Pancreas (tissue), 10 donors: ENCODE results near the gene ACSF3. TPM values are rescaled to one million over a fixed set of nuclear protein-coding genes. Genes with fewer than 3 reads are reported as not detected.
A peak's percentile ranks its signal among the peaks of the same experiment; 100 is the strongest.

Experiments
- ATAC-seq, 4 donors: fragments of 200-7000 bp; cut with Tn5 transposase; one replicate each; pipeline versions ENCODE4 v1.8.0 to v1.9.1; 2020; ENCODE audit warnings: mild to moderate bottlenecking in 4 of 4, moderate library complexity in 4 of 4
- DNase-seq, 6 donors: peaks; one replicate each; pipeline ENCODE4 v3.0.0-alpha.2; 2020
- FAIRE-seq: peaks from 2 replicates; lab custom pipeline; 2012; peaks lifted over from hg19 to GRCh38; lab: Jason Lieb, UNC
- H3K27ac ChIP-seq, 4 donors: fragments of 200-600 bp; sonication (generic); 1 replicate in 3 of 4; 2 replicates in 1 of 4; pipeline versions ENCODE4 v1.5.0 to v1.8.0; 2020
- H3K27me3 ChIP-seq, 4 donors: fragments of 200-600 bp; one replicate each; pipeline ENCODE4 v1.8.0; 2021
- H3K36me3 ChIP-seq, 3 donors: fragments of 200-600 bp; sonication (generic) in 1 of 3; one replicate each; pipeline versions ENCODE4 v1.5.0 to v1.8.0; 2020 to 2021
- H3K4me1 ChIP-seq, 3 donors: fragments of 200-600 bp; one replicate each; pipeline ENCODE4 v1.8.0; 2021
- H3K4me3 ChIP-seq, 4 donors: fragments of 200-600 bp; sonication (generic) in 2 of 4; one replicate each; pipeline versions ENCODE4 v1.5.0 to v1.8.0; 2020 to 2021
- H3K9me3 ChIP-seq, 4 donors: fragments of 200-600 bp; one replicate each; pipeline ENCODE4 v1.8.0; 2021
- WGBS, 2 donors: extraction: QIAGEN DNeasy Blood & Tissue Kit; methylation state at CpG; one replicate each; pipeline ENCODE4 v1.1.7; 2013; 5-methylcytosine and 5-hydroxymethylcytosine counted together
- intact Hi-C, 3 donors: fragments of 100-400 bp; cut with DNase I; formaldehyde crosslinking; loops; one replicate each; pipeline versions ENCODE4 v1.11.1 to v1.14.2; 2022
- polyA plus RNA-seq, 2 donors: library from polyadenylated mRNA; stranded (reverse); fragments of 200-250 nt; gene quantifications; one replicate each; pipeline ENCODE4 v1.2.3, GENCODE V29; 2013
- total RNA-seq, 6 donors: library from RNA; stranded (reverse); fragmentation: NEBNext Ultra II Directional in 4 of 6; extraction: Animal tissue kit (Norgen Biotek cat#: 25700) in 4 of 6; gene quantifications; one replicate each; pipeline versions ENCODE4 v1.2.1 to v1.2.4, GENCODE V29; 2021 to 2023
- TF ChIP-seq, protein P1 (sequence below), 4 donors: fragments of 200-600 bp; sonication (generic) in 3 of 4; IDR thresholded peaks; one replicate each; pipeline versions ENCODE4 v1.5.0 to v1.8.0; 2021; ENCODE audit warnings: antibody characterized with exemption in 4 of 4
- donor health status: healthy with polysubstance abuse.
- donor health status: DM: no; HTN: no; CAD: no; lungs with moderate emphysema.
- donor health status: DM: no; HTN: no; CAD: no.
- donor health status: control.
- donor health status: control.
- donor health status: Bipolar disorder and iron deficiency.
- donor health status: DM: yes; HTN: yes; CAD: no.
- donor health status: DM: no; HTN: no; CAD: no.
- donor health status: DM: no; HTN: no; CAD: no.
- donor health status: DM: yes; HTN: yes; CAD: no.

Gene ACSF3
- total and polyA plus RNA-seq, 8 donors = 17.3 to 36.9 (median 20.8) TPM

DNA sequence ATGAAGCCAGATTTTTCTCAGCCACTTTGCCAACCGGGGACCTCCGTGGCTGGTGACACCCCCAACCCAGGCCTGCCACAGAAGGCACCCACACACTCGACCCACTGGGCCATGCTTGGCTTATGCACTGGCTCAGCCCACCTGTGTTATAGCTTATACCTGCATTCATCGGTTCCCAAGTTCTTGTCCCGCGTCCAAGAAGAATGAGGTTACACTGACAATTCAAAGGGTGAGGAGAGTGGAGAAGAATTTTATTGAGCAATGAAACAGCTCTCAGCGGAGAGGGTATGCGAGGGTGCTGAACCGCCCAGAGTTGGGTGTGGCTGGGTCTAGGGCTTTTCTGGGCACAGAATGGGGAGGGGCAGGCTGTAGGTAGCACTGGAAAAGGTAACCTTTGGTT lies 55.7 kb downstream of the ACSF3 start:
- TF ChIP-seq, protein P1, sequence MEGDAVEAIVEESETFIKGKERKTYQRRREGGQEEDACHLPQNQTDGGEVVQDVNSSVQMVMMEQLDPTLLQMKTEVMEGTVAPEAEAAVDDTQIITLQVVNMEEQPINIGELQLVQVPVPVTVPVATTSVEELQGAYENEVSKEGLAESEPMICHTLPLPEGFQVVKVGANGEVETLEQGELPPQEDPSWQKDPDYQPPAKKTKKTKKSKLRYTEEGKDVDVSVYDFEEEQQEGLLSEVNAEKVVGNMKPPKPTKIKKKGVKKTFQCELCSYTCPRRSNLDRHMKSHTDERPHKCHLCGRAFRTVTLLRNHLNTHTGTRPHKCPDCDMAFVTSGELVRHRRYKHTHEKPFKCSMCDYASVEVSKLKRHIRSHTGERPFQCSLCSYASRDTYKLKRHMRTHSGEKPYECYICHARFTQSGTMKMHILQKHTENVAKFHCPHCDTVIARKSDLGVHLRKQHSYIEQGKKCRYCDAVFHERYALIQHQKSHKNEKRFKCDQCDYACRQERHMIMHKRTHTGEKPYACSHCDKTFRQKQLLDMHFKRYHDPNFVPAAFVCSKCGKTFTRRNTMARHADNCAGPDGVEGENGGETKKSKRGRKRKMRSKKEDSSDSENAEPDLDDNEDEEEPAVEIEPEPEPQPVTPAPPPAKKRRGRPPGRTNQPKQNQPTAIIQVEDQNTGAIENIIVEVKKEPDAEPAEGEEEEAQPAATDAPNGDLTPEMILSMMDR (IDR thresholded peaks at IDR 0.05) = no peak
- peaks cover 0 to 5% (median 0%) of the 10 kb centered on the region in 3 donors for H3K36me3 ChIP-seq
- intact Hi-C loops = no loop called here
- 96 to 99% methylated on average over 9 of the region's 9 CpGs for WGBS, 2 donors
- DNase-seq (no peak), FAIRE-seq (no peak), ATAC-seq (no peak)
- no peak overlapping the region for H3K4me3 ChIP-seq
- no peaks in the 10 kb centered on the region for H3K27me3 ChIP-seq
- no peak overlapping the region for H3K27ac ChIP-seq
- no peaks in the 10 kb centered on the region for H3K4me1 ChIP-seq
- H3K9me3 ChIP-seq = no peaks in the 10 kb centered on the region

DNA sequence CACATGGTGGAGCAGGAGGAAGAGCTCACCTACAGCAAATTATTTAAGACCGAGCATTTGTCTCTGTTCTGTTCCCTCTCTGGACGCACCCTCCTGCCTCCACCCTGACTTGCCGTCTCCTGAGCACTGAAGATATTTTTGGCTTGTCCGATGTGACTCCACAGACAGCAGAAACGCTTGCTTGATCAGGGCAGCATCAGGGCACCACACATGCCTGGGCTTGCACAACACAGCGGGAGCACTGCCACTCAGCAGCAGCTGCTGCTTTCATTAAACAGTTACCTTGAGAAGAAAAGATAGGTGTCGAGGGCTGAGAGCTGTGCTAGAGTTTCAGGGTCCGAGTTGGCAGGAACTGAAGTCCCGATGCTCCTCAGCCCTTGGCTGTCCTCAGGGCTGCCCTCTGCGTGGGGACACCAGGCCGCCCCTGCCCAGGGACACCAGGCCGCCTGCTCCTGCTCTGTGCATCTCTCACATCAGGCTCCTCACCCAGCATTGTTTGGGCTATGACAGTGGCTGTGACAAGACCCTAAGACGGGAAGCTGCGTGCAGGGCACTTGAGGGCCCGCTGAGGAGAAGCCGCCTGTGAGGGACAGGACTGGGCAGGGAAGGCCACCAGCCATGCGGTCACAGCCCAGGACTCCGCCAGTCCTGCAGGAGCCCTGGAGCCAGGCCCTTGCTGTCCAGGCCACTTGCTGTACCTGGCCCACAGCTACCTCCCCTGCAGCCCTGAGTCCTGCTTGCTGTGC lies 56.6 kb downstream of the ACSF3 start:
- 87 to 89% methylated on average over 18 of the region's 18 CpGs for WGBS, 2 donors
- no peaks in the 10 kb centered on the region for H3K4me1 ChIP-seq
- H3K27ac ChIP-seq = no peak overlapping the region
- TF ChIP-seq, protein P1 (IDR thresholded peaks at IDR 0.05) = no peak
- H3K4me3 ChIP-seq = no peak overlapping the region
- ATAC-seq = no peak
- intact Hi-C loops = no loop called here
- peak in 2 of 6 donors; percentile 39 to 41 for DNase-seq
- no peaks in the 10 kb centered on the region for H3K27me3 ChIP-seq
- H3K9me3 ChIP-seq = no peaks in the 10 kb centered on the region
- H3K36me3 ChIP-seq = peaks cover 0 to 5% (median 0%) of the 10 kb centered on the region in 3 donors
- FAIRE-seq = no peak

DNA sequence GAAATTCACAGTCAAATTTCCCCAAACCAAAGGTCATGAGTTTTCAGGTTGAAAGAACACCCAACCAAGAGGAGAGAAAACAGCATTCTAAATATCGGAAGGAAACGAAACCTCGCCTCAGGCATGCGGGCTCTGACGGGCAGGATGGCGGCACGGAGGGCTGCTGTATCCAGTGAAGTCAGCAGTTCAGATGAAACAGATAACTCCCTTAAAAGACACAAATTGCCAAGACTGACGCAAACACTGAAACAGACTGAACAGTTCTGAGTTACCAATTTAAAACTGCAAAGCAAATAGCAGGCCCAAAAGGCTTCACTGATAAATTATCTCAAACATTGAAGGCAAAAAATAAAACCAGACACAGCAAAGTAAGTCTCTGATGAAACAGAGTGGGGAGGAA lies 57.3 kb downstream of the ACSF3 start:
- Histone ChIP-seq H3K9me3 (no peaks in the 10 kb centered on the region), H3K4me3 (no peak overlapping the region), H3K27me3 (no peaks in the 10 kb centered on the region), H3K36me3 (peaks cover 0 to 5% (median 0%) of the 10 kb centered on the region in 3 donors), H3K27ac (no peak overlapping the region), H3K4me1 (no peaks in the 10 kb centered on the region)
- TF ChIP-seq, protein P1 (IDR thresholded peaks at IDR 0.05) = no peak
- WGBS, 2 donors = 97 to 99% methylated on average over 8 of the region's 8 CpGs
- DNase-seq = no peak
- intact Hi-C loops = no loop called here
- ATAC-seq = no peak
- FAIRE-seq = no peak

DNA sequence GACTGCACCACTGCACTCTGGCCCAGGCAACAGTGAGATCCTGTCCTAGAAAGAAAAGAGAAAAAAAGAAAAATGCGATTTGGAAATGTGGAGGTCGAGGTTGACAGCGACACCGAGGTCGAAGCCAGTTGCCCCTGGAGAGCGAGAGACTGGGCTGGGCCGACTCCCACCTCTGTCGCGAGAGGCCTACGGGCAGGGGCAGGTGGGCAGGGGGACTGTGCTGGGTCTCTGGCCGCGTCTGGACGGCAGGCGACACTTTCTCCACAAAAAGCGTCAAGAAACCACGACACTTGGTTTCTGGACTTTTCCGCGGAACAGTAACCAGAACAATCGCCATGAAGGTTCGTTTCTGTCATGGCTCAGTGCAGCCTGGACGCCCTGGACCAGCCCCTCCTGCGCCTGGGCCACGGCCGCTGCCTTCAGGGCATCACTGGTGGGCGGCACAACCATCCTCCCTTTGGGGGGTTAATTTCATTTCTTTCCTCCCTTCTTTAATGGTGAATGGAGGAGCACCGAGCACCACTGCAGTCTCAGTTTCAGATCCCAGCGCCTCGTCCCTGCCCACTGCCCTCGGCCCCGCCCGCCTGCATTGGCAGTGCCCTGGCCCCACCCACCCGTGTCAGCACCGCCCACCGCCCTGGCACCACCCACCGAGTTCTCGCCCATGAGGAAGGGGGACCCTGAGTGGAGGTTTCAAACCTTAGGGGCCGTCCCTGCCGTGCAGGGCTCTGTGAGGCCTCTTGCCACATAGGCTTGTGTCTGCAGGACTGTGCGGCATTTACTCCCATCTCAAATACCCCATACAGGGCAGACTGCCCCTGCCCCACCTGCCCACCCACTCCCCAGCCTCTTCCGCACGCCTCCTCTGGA lies 59.4 kb downstream of the ACSF3 start:
- Histone ChIP-seq H3K36me3 (peaks cover 0 to 5% (median 0%) of the 10 kb centered on the region in 3 donors), H3K27me3 (no peaks in the 10 kb centered on the region), H3K4me3 (no peak overlapping the region), H3K27ac (no peak overlapping the region), H3K4me1 (no peaks in the 10 kb centered on the region), H3K9me3 (no peaks in the 10 kb centered on the region)
- FAIRE-seq (no peak), ATAC-seq (no peak), DNase-seq (peak in 1 of 6 donors; percentile 51)
- TF ChIP-seq, protein P1 (IDR thresholded peaks at IDR 0.05) = no peak
- intact Hi-C loops = no loop called here
- 90 to 91% methylated on average over 41 of the region's 41 CpGs for WGBS, 2 donors
